GM19395 (cell line): ENCODE measurements around the gene SMKR1.
"Not testable (repeated sequence)": the region's sequence is repeated elsewhere in the genome, so short reads cannot be mapped to it uniquely, and the experiment has no call there.

ENCODE experiments used
- ATAC-seq: cut with Tn5 transposase; IDR thresholded peaks from one replicate; pipeline ENCODE4 v1.9.1; 2021; ENCODE audit warnings: mild to moderate bottlenecking, moderate library complexity; ENCODE audit not compliant: unreplicated experiment

Gene SMKR1

DNA sequence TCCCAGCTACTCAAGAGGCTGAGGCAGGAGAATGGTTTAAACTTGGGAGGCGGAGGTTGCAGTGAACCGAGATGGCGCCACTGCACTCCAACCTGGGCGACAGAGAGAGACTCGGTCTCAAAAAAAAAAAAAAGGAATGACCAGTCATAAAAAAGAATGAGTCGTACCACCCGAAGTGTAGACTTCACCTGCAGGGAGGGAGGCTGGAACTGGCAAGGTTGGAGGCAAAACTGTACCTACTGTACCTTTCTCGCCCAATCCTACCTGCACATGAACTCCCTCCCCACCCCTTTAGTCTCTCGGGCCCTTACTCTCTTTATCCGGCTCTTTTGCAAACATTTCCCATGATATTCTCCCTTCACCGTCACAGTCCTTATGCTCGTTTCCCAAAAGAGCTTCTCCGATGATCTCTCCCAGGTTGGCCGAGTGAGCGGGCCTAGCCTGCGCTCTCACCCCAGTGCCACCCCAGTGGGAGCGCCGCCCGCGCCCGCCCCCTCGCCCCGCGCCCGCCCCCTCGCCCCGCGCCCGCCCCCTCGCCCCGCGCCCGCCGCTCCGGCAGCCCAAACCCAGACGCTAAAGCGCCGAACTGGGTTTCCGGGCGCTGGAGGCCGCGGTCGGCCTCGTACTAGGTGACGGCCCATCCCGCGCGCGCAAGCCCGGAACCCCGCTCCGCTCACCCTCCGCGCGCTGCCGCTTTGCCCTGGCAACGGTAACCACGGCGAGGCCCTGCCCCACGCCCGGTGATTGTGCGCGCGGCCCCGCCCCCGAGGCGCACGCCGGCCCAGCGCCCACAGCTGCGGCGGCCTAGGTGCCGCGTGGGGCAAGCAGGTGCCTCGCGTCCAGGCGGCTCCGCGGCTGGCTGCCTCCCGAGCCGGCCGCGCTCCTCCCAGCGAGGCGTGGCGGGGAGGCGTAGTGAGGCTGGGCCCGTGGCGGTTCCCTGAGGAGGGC is at the start of gene SMKR1:
Gene SMKR1, plus strand, starts transcription at position 772 of the 948 bp plus-strand sequence. CDS start 294 bp downstream, outside the sequence.
- peak; percentile 91 for ATAC-seq

DNA sequence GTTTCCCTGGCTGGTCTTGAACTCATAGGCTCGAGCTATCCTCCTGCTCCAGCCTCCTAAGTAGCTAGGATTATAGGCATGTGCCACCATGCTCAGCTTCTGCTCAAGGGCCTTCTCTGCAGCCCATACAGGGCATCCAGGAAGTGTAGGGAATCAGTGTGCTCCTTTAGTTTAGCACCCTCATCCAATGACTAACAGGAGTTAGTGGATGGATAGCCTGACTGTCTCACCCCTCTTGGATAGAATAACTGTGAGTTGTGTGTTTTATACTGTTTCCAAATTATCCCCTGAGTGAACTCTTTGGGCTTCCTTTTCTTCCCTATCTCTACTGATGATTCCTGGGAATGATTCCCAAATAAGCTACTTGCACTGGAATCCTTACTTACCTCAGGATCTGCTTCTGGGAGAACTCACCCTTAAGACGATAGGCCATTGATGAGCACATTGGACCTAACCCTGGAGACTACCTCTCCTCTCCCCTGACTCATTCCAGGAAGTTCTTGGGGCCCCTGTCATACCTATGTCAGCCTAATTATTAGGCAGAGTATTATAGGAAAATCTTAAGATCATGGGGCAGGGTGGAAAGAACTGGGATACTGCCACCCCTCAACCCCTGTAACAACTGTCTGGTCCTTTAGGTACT is 49.6 kb upstream of the SMKR1 start:
- no peak for ATAC-seq

DNA sequence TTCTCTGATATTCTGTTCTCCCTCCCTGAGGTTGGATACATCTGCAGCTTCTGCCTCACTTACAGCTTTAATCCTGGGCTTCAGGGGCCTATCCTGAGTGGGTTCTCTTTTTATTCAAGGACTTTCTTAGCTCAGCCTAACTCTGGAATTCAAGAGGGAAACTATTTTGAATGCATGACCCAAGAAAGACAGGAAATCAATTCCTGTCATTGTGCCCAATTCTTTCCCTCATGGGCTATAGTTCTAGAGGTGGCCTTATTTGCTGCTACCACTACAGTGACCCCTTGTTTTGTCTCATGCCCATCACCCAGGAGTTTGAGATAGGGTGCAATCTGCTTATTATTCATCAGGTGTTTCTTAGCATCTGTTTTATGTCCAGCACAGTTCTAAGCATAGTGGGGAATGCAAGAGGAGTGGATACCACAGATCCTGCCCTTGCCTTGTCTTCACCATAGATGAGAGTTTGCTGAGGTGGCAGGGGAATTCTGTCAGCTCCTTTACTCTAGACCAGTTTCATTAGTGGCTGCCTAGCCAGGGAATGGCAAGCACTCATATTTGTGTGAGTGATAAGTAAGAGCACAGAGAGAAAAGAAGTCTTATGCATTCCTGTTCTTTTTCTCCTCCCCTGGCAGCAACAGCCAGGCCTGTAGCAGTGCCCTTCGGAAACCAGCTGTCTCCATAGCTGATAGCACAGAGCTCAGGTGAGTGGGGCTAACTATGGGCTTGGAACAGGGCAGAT is 48.7 kb upstream of the SMKR1 start:
- no peak for ATAC-seq

DNA sequence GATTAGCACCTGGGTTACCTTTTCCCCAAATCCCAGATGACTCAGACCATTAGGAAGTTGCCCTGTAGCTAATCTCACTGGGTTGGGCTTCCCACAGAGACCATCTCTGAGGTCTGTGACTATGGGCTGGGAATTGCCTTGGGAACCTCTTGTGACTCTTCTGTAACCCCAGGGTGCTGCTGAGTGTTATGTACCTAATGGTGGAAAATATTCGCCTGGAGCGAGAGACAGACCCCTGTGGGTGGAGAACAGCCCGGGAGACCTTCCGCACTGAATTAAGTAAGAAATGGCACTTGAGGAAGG is 48.1 kb upstream of the SMKR1 start:
- ATAC-seq = no peak

DNA sequence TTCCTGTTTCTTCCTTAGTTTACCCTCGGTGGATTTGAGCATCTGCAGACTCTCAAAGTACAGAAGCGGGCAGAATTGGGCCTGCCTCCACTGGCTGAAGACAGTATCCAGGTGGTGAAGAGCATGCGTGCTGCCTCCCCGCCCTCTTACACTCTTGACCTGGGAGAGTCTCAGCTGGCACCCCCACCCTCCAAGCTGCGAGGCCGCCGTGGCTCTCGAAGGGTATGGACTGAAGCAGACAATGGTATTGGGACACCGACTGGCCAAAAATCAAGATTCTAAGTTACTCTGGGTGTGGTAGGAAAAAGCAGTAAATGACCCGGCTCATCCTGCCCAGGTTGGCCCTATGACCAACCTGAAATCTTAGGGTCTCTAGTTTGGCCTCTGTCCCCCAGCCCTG is 45.9 kb upstream of the SMKR1 start:
- ATAC-seq = no peak

DNA sequence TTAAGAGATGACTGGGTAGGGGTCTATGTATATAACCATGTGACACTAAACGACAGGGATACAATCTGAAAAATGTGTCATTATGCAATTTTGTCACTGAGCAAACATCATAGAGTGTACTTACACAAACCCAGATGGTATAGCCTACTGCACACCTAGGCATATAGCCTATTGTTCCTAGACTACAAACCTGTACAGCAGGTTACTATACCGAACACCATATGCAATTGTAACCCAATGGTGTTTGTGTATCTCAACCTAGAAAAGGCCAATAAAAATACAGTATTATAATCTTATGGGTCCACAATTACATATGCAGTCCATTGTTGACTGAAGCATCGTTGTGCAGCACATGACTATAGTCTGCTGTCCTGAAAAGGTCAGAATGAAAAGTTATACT is 45.2 kb upstream of the SMKR1 start:
- ATAC-seq = no peak

DNA sequence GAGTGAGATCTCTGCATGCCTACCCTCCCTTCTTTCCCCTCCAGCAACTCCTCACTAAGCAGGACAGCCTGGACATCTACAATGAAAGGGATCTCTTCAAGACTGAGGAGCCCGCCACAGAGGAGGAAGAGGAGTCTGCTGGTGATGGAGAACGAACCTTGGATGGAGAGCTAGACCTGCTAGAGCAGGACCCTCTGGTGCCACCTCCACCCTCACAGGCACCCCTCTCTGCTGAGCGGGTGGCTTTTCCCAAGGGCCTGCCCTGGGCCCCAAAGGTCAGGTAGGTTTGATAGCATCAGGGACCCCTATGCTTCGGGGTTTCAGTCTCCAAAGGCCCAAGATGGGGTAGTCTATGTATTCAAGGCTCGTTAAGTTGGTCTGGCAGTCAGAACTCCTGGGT is 44.2 kb upstream of the SMKR1 start:
- no peak for ATAC-seq

DNA sequence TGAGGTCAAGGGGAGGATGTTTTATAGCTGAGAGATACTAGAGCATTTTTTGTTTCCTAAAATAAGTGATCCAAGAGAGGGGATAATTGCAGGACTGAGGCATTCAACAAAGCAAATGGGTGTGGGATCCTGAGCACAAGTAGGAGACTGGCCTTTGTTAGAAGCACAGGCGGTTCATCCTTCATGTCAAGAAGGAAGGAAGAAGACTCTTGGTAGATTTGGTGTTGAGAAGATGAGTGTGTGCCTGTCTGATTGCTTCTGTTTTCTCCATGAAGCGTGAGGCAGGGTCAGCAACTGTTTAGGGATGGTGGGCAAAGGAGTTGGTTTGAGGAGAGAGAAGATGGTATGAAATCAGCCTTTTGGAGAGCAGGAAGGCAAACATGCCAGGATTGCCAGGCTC is 40.5 kb upstream of the SMKR1 start:
- ATAC-seq = no peak

DNA sequence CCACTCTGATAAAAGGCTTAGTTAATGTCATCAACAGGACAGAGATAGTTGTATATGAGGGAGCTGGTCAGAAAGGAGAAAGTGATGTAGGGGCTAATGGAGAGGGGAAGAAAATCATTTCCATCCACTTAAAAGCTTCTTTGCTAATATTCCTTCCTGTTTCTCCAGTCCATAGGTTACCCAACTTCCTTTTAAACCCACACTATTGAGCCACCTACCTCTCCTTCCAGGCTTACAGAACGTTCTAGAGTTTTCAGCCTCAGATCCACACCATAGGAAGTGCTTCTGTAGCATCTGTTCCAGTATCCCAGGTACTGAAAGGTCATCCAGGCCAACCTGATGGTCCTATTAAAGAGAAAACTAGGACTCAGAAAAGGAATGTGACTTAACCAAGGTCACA is 39.9 kb upstream of the SMKR1 start:
- ATAC-seq = no peak

DNA sequence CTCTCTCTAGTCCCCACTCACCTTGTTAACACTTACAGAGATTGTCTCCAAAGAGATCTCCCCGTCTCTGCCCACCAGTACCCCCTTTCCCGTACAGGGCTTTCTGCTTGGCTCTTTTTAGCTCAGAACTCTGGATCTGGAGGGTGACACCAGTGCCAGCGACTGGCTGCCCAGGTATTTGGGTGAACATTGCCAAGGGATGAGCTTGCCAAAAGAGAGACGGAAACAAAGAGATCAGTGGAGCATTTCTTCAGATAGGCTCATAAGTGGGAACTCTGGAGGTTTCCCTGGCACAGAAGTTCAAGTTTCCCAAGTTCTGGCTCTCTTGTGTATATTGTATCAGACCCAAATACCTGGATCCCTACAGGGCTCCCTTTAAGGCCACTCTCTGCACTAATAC is 38.1 kb upstream of the SMKR1 start:
- ATAC-seq = no peak

DNA sequence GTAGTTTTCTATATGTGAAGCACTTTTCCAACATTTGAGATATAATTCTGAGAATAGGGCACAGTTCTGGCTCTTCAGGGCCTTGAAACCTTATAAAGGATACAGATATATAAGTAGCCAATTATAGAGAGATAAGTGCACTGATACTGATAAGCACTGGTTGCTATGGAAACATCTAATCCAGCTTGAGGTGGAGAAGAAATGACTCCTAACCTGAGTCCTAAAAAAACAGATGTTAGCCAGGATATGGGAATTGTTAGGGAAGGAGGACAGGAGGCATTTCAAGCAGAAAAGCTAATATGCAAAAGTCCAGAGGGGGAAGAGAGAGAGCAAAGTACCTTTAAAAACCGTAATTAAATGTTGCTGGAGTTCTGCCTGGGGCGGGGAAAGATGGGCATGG is 37.3 kb upstream of the SMKR1 start:
- no peak for ATAC-seq

DNA sequence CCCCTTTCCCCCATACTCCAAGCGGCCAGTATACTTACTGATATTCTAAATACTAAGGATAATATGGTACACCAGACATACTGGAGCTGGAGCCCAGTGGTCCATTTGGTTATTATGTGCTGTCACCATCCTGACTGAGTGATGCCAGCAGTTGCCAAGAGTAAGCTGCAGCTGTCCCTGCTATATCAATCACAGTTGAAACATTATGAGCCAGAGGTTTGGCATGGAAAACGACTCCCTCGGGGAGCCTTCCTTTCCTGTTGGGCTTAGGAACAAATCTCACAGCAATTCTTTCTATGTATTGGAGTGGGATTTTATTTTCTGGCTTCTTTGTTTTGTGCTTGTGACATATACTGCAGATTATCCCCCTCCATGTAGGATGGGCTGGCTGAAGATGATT is 35.5 kb upstream of the SMKR1 start:
- ATAC-seq = no peak

DNA sequence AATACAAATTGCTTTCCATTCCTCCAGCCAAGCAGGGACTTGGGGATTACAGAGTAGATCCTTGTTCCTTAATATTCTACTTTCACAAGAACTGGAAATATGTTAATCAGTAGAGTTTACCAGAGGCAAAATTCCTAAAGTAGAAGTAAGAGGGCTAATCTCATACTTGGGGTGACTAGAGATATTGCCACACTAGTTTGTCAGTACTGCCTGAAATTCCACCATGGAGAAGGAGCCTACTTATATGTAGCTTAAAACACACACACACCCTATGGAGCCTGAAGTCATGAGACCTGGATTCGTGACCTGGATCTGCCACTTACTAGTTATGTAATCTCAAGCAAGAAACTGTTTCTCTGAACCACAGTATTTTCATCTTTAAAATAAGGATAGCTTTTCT is 34.2 kb upstream of the SMKR1 start:
- no peak for ATAC-seq

DNA sequence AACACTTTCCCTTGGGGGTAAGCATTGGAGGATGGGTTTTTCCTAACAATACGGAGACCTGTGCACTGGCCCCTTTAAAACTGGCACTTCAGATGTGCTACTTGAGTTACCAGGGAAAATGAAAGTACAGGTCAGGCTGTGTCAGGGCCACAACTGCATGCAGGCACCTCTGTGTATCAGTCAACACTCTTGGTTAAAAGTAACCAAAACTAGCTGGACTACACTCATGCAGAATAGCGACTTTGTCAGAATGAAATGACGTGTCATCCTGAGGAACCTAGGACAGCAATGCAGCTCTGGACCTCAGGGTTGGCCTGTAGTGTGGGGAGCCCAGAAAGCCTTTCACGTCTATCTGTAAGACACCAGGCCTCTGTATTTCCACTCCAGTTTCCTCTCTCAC is 33.8 kb upstream of the SMKR1 start:
- no peak for ATAC-seq

DNA sequence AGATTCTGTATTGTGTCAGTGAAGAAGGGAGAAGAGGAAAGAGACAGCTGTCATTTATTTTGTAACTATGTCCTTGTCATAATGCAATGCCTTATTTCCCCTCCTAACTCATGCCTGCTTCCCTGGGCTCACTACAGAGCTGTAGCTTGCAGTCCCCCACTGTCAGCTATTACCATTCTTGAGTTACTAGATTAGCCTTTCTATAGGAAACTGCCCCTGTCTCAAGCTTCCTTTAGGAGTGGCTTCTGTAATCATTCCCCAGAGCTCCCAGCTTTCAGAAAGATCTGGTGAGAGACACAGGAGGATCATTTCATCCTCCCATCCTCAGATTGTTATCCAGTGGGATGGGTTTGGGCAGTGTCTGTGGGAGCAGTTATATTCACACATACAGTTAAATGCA is 32.4 kb upstream of the SMKR1 start:
- ATAC-seq = no peak

DNA sequence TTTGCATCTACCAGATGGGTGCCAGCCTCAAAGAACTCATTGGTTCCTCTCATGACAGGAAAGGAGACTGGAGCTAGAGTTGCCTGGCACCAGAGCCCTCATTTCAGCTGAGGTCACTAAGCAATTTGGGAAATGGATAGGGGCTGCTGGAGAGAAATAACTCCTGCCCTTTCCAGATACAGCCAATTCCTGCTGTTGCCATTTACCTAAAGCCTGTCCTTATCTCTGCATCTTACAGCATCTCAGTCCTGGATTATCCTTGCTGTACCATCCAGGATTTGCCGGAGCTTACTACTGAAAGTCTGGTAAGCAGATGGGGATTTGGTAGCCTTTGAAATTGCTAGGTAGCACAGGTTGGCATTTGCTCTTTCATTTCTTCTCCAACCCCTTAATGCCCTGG is 31.9 kb upstream of the SMKR1 start:
- ATAC-seq = no peak

DNA sequence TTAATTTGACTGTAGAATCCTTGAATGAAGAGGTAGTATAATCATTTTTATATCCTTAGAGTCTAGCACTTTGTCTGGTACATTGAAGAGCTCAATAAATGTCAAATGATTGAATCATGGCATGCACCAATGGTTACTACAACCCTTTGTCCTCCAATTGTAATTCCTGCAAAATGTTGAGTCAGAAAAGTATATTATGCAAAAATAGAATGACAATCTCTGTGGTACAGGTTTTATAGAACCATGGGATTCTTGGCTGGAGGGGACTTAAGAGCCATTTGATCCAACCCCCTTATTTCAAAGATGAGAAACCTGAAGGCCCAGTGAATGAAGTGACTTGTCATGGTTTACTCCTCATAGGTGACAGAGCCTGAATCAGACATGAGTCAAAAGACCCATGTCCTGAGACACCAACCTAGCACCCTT is 30.9 kb upstream of the SMKR1 start:
- ATAC-seq = no peak

DNA sequence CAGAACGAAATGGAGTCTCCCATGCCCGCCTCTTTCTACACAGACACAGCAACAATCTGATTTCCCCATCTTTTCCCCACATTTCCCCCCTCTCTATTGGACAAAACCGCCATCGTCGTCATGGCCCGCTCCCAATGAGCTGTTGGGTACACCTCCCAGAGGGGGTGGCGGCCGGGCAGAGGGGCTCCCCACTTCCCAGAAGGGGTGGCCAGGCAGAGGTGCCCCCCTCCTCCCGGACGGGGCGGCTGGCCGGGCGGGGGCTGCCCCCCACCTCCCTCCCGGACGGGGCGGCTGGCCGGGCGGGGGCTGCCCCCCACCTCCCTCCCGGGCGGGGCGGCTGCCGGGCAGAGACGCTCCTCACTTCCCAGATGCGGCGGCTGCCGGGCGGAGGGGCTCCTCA is 26.4 kb upstream of the SMKR1 start:
- not testable (repeated sequence) for ATAC-seq

DNA sequence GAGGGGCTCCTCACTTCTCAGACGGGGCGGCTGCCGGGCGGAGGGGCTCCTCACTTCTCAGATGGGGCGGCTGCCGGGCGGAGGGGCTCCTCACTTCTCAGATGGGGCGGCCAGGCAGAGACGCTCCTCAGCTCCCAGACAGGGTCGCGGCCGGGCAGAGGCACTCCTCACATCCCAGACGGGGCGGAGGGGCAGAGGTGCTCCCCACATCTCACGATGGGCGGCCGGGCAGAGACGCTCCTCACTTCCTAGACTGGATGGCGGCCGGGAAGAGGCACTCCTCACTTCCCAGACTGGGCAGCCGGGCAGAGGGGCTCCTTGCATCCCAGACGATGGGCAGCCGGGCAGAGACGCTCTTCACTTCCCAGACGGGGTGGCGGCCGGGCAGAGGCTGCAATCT is 25.9 kb upstream of the SMKR1 start:
- ATAC-seq = not testable (repeated sequence)

DNA sequence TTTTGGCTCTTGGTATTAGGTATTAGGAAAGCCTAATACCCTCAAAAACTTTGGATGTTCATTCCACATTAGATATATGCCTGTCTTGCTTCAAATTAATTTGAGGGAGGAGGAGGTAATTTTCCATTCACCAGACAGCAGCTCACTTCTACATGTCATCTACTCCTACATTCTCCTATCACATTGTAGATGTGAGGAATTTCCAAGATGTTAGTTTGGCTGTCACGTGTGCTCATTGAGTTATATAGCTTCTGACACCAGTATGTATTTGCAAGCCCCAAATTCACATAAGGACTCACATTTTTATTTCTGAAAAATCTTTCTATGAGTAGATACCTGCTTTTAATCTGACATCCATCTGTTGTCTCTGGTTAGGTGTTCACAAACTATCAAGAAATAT is 22.5 kb upstream of the SMKR1 start:
- ATAC-seq = no peak

DNA sequence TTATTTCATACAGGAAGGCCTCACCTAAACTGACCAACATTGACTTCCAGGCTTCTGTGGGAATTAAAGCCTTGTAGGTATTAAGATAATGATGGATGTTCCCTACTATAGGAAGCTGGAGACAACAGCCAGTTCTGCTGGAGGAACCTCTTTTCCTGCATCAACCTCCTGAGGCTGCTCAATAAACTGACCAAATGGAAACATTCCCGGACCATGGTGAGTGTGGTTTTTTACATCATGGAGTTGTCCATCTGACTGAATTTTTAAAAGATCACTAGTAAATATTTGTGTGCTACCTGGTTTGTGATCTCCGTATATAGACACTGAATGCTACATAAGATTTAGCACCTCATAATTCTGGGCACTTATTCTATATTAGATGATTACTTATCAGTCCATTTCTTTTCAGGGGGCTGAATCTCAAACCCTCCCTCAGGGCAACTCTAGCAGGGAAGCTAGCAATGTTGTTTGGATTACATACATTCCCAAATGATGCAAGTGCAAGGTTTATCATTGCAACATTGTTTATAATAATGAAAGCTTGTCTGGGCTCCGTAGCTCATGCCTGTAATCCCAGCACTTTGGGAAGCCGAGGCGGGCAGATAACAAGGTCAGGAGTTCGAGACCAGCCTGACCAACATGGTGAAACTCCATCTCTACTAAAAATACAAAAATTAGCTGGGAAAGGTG is 21.5 kb upstream of the SMKR1 start:
- no peak for ATAC-seq
